Tongue (tissue), 2 donors: ENCODE results near the gene SCAMP3. TPM values are rescaled to one million over a fixed set of nuclear protein-coding genes. Genes with fewer than 3 reads are reported as not detected.
"Not testable (repeated sequence)": the region's sequence is repeated elsewhere in the genome, so short reads cannot be mapped to it uniquely, and the experiment has no call there.

Experiments used
- DNase-seq: peaks from one replicate; pipeline ENCODE4 v3.0.0-alpha.2; 2015
- total RNA-seq: library from RNA; depleted of rRNA; stranded (reverse); fragments of >200 nt; gene quantifications from one replicate; pipeline ENCODE4 v1.2.3, GENCODE V29; 2014

The SCAMP3 gene
- total RNA-seq, 1 donor from 2014 or later, result 22.1 TPM

- peak; percentile 100 for DNase-seq
These were observed 34.7 kb downstream of the SCAMP3 start for GRCh38 chr1:155227261-155228095.

GRCh38 chr1:155226910-155227260 is 35.3 kb downstream of the SCAMP3 start:
- peak; percentile 71 for DNase-seq

GRCh38 chr1:155226188-155226909 is 35.8 kb downstream of the SCAMP3 start:
- peak; percentile 90 for DNase-seq

DNA sequence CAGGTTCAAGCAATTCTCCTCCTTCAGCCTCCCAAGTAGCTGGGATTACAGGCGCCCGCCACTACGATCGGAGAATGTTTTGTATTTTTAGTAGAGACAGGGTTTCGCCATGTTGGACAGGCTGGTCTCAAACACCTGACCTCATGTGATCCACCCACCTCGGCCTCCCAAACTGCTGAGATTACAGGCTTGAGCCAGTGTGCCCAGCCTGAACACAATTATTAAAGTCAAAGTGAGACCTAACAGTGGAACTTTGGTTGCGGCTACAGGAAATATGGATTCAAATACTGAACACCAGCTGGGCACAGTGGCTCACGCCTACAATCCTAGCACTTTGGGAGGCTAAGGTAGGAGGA is 36.8 kb downstream of the SCAMP3 start:
- DNase-seq, result not testable (repeated sequence)

- no peak for DNase-seq
These were observed 39.1 kb downstream of the SCAMP3 start for GRCh38 chr1:155223047-155223446.

- DNase-seq, result not testable (repeated sequence)
These were observed 41.8 kb downstream of the SCAMP3 start for GRCh38 chr1:155220211-155220965.

GRCh38 chr1:155219592-155220031 is 42.5 kb downstream of the SCAMP3 start:
- peak; percentile 37 for DNase-seq

GRCh38 chr1:155218854-155219591 is 43.1 kb downstream of the SCAMP3 start:
- DNase-seq, result peak; percentile 74

GRCh38 chr1:155214702-155215101 is 47.5 kb downstream of the SCAMP3 start:
- DNase-seq, result not testable (repeated sequence)

- not testable (repeated sequence) for DNase-seq
These were observed 50.1 kb downstream of the SCAMP3 start for GRCh38 chr1:155212051-155212440.

- peak; percentile 76 for DNase-seq
These were observed 50.6 kb downstream of the SCAMP3 start for GRCh38 chr1:155211381-155212050.

DNA sequence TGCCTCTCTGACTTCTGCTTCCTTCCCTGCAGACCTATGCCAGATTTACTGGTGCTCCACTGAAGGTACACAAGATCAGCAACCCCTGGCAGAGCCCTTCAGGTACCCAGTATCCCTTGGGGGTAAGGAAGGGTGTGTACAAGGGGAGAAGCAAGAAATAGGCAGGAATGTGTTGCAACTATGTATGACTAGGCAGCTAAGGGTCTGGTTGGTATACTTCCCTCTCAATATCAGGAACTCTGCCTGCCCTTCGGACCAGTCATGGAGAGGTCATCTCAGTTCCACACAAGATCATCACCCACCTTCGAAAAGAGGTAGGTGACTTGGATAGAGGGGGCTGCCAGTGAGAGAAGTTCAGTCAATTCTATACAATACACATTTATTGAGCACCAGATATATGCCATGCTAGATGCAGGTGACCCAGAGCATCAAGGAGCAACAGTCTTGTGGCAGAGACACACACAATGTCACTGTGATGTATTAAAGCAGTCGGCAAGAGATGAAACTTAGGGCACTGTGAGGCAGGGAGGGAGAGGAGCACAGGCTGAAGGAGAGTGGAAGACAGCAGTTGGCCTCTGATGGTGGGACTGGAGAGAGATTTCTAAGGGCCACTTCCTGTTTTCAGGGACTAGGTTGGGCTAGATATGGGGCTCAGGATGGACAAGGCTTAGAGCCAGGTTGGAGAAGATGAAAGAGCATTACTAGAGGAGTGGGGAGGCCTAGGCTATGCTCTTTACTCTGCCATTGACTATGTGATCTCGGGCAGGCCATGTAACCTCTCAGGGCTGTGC is 51.7 kb downstream of the SCAMP3 start:
- DNase-seq, result no peak

DNA sequence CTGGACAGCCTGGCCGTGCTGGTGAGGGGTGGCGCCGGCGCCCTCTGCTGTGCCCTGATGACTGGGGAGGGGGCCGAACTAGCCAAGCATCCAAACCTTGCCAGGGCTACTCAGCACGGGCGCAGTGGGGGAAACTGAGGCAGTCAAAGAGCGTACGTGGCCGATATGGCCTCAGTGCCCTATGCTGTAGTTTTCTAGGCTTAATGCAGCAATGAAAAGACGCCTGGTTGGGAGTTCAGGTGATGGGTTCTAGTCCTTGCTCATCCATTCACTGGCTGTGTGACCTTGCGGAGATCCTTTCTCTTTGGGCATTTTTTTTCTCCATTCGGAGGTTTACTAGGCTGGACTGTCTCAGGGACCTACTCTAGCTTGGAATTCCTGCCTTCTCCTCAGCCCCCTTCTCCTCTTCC is 52.8 kb downstream of the SCAMP3 start:
- no peak for DNase-seq

GRCh38 chr1:155208541-155209311 is 53.4 kb downstream of the SCAMP3 start, which contains the start of gene MTX1:
Gene MTX1 (plus strand): TSS chr1:155208695. CDS start chr1:155208805, 110 bp downstream.
- DNase-seq, result peak; percentile 98

- peak; percentile 88 for DNase-seq
These were observed 54.2 kb downstream of the SCAMP3 start, which contains the start of gene THBS3 for GRCh38 chr1:155207806-155208540. Gene THBS3 (minus strand): TSS chr1:155207897. CDS start chr1:155207876, 21 bp downstream.

GRCh38 chr1:155206891-155207805 is 55.0 kb downstream of the SCAMP3 start:
- peak; percentile 91 for DNase-seq
